ENCODE results near the gene TTLL12. TPM values are rescaled to one million over a fixed set of nuclear protein-coding genes. Genes with fewer than 3 reads are reported as not detected.
A peak's percentile ranks its signal among the peaks of the same experiment; 100 is the strongest.

The TTLL12 gene
- total and polyA plus RNA-seq, 2 donors (not counting 1 experiment from before 2014, with no cell fraction given), result 11.0 to 21.3 TPM

DNA sequence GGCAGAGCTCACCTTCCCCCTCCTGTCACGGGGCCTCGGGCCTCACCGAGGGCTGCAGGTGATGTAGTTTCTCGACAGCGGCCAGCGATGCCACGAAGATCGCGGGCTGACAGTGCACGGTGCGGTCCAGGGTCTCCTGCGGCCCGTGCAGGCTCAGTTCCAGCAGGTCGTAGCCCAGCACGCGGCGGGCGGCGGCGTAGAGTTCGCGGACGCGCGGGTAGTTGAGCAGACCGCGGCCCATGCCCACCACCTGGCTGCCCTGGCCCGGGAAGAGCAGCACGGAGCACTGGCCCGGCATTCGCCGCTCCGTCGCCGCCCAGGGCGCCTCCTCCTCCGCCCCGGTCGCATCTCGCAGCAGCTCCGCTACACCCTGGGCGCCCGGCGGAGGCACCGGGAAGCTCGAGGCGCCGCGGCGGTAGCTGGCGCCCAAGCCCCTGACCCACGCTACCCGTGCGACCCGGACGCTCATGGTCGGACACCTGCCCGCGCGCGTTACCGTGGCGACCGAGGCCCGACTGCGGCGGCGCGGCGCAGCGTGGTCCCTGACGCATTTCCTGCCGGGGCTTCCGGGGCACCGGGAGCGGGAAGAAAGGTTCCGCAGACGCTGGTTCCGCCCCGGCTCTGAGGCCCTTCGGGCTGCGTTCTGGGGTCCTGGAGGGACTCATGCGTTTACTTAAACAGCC, 43.9 kb downstream of the TTLL12 start, which contains the start of gene MCAT:
TSS of gene MCAT (minus strand) at position 519 of the 683 bp plus-strand sequence. CDS start at position 469, 50 bp downstream.
- Mint-ChIP-seq H3K4me1 (peaks cover 33% of the 10 kb centered on the region), H3K9me3 (ENCODE audit: insufficient read depth) (no peaks in the 10 kb centered on the region), H3K4me3 (peak within 1 kb of the TSS; percentile 91), H3K27ac (peak within 1 kb of the TSS; percentile 96), H3K27me3 (no peaks in the 10 kb centered on the region)
- TF ChIP-seq, protein P1, sequence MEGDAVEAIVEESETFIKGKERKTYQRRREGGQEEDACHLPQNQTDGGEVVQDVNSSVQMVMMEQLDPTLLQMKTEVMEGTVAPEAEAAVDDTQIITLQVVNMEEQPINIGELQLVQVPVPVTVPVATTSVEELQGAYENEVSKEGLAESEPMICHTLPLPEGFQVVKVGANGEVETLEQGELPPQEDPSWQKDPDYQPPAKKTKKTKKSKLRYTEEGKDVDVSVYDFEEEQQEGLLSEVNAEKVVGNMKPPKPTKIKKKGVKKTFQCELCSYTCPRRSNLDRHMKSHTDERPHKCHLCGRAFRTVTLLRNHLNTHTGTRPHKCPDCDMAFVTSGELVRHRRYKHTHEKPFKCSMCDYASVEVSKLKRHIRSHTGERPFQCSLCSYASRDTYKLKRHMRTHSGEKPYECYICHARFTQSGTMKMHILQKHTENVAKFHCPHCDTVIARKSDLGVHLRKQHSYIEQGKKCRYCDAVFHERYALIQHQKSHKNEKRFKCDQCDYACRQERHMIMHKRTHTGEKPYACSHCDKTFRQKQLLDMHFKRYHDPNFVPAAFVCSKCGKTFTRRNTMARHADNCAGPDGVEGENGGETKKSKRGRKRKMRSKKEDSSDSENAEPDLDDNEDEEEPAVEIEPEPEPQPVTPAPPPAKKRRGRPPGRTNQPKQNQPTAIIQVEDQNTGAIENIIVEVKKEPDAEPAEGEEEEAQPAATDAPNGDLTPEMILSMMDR (IDR thresholded peaks at IDR 0.05), result no peak
- no peak for TF ChIP-seq EZH2 (IDR thresholded peaks at IDR 0.05; ENCODE audit: borderline replicate concordance, insufficient read depth, low read depth, low read length, poor library complexity, severe bottlenecking)
- ChIA-PET POLR2A (interaction anchor here (0.7 to 1.3 kb wide), 4 partner anchors 9 to 528 kb away, joined by 3 to 5 read pairs (median 3); partner anchors contain the start of gene POLDIP3), CTCF (interaction anchor here (2.1 kb wide), 1 partner anchor 10 kb away, joined by 5 read pairs; no protein-coding TSS in a partner anchor)
- Histone ChIP-seq H2AFZ (ENCODE audit: insufficient read depth, low read depth, low read length, poor library complexity, severe bottlenecking) (peak within 1 kb of the TSS; percentile 82), H3K9me3 (ENCODE audit: control extremely low read depth in 1 of 3, control insufficient read depth in 2 of 3, insufficient read depth in 1 of 3, low read length in 2 of 3) (no peaks in the 10 kb centered on the region), H3K27ac (ENCODE audit: low read length in 2 of 2) (peak within 1 kb of the TSS; percentile 71 to 92), H3K9ac (ENCODE audit: low read length) (peak within 1 kb of the TSS; percentile 79), H3K4me1 (ENCODE audit: control insufficient read depth in 2 of 2, insufficient read depth in 2 of 2, low read length in 2 of 2) (peaks cover 26 to 41% of the 10 kb centered on the region in 2 donors), H3K4me2 (replicated peaks; ENCODE audit: low read depth, low read length, poor library complexity, severe bottlenecking) (peak within 1 kb of the TSS; percentile 93), H3K27me3 (replicated peaks in 1 of 4; ENCODE audit: control extremely low read depth in 1 of 4, control insufficient read depth in 3 of 4, insufficient read depth in 4 of 4, low read length in 3 of 4) (no peaks in the 10 kb centered on the region), H3K79me2 (ENCODE audit: control insufficient read depth, insufficient read depth, low read length) (peaks cover 11% of the 10 kb centered on the region), H3K4me3 (ENCODE audit: control extremely low read depth in 1 of 5, extremely low read depth in 1 of 5, insufficient read depth in 1 of 5, low read depth in 2 of 5, low read length in 4 of 5) (peak within 1 kb of the TSS; percentile 22 to 81 (median 64)), H4K20me1 (ENCODE audit: control insufficient read depth, insufficient read depth, low read length, poor library complexity, severe bottlenecking) (no peaks in the 10 kb centered on the region), H3K36me3 (replicated peaks in 1 of 2; ENCODE audit: control extremely low read depth in 1 of 2, control insufficient read depth in 1 of 2, extremely low read depth in 1 of 2, insufficient read depth in 2 of 2, low read length in 1 of 2) (peaks cover 0 to under 1% of the 10 kb centered on the region in 2 experiments)
- ATAC-seq (ENCODE audit: low read depth) (peak; percentile 85), DNase-seq (peak; percentile 88)
- WGBS (ENCODE audit: insufficient coverage), result under 1% methylated on average over 83 of the region's 83 CpGs
- intact Hi-C loops (cut with micrococcal nuclease), result no loop called here

DNA sequence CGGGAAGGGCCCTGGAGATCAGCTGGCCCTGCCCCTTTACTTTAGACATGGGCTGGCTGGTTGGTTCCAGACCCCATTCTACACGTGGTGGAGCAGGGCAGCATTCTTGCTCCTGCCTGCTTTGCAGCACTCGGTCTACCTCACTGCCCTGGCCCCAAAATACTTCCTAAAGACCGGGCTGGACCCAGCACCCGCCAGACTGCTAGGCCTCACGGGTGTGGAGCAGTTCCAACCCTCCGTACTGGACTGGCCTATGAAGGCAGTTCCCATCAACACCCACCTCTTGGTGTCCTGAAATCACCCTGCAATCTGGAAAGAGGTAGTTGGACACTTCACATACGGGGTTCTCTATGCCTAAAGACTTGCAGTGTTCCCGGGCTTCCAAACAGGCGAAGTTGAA, 50.1 kb downstream of the TTLL12 start:
- no peak for ATAC-seq (ENCODE audit: low read depth)
- H2AFZ ChIP-seq (ENCODE audit: insufficient read depth, low read depth, low read length, poor library complexity, severe bottlenecking), result no peak overlapping the region
- H3K4me1 Mint-ChIP-seq, result peaks cover 10% of the 10 kb centered on the region

More for the DNA sequence above, 50.1 kb downstream of the TTLL12 start:
- TF ChIP-seq, protein P1 (IDR thresholded peaks at IDR 0.05), result no peak
- no peak for TF ChIP-seq EZH2 (IDR thresholded peaks at IDR 0.05; ENCODE audit: borderline replicate concordance, insufficient read depth, low read depth, low read length, poor library complexity, severe bottlenecking)
- H3K27me3 ChIP-seq (replicated peaks in 1 of 4; ENCODE audit: control extremely low read depth in 1 of 4, control insufficient read depth in 3 of 4, insufficient read depth in 4 of 4, low read length in 3 of 4), result no peaks in the 10 kb centered on the region
- no peak overlapping the region for H3K4me3 Mint-ChIP-seq
- 85% methylated on average over 7 of the region's 10 CpGs for WGBS (ENCODE audit: insufficient coverage)
- CTCF ChIA-PET, result interaction anchor here (0.6 to 3.5 kb wide), 11 partner anchors 10 to 357 kb away, joined by 3 to 14 read pairs (median 5); partner anchors contain the start of genes BIK and TSPO
- H3K4me2 ChIP-seq (replicated peaks; ENCODE audit: low read depth, low read length, poor library complexity, severe bottlenecking), result no peak overlapping the region
- peaks cover 17% of the 10 kb centered on the region for H4K20me1 ChIP-seq (ENCODE audit: control insufficient read depth, insufficient read depth, low read length, poor library complexity, severe bottlenecking)
- no peak overlapping the region for H3K27ac Mint-ChIP-seq
- peaks cover 12% of the 10 kb centered on the region for H3K79me2 ChIP-seq (ENCODE audit: control insufficient read depth, insufficient read depth, low read length)
- H3K36me3 ChIP-seq (replicated peaks in 1 of 2; ENCODE audit: control extremely low read depth in 1 of 2, control insufficient read depth in 1 of 2, extremely low read depth in 1 of 2, insufficient read depth in 2 of 2, low read length in 1 of 2), result peaks cover 9 to 35% of the 10 kb centered on the region in 2 experiments
- no peak overlapping the region for H3K9ac ChIP-seq (ENCODE audit: low read length)
- no peaks in the 10 kb centered on the region for H3K27me3 Mint-ChIP-seq
- peaks cover 0 to 12% of the 10 kb centered on the region in 2 donors for H3K4me1 ChIP-seq (ENCODE audit: control insufficient read depth in 2 of 2, insufficient read depth in 2 of 2, low read length in 2 of 2)
- H3K9me3 Mint-ChIP-seq (ENCODE audit: insufficient read depth), result no peaks in the 10 kb centered on the region
- no peak overlapping the region for H3K4me3 ChIP-seq (ENCODE audit: control extremely low read depth in 1 of 5, extremely low read depth in 1 of 5, insufficient read depth in 1 of 5, low read depth in 2 of 5, low read length in 4 of 5)
- intact Hi-C loops (cut with micrococcal nuclease), result loop anchor here (2.0 to 10.0 kb wide), 2 partner anchors 26 to 272 kb away; partner anchors contain the start of gene BIK
- no peak overlapping the region for H3K27ac ChIP-seq (ENCODE audit: low read length in 2 of 2)
- DNase-seq, result no peak
- POLR2A ChIA-PET, result no interaction called here
- H3K9me3 ChIP-seq (ENCODE audit: control extremely low read depth in 1 of 3, control insufficient read depth in 2 of 3, insufficient read depth in 1 of 3, low read length in 2 of 3), result peaks cover 0 to 6% (median 0%) of the 10 kb centered on the region in 3 donors

Measured in B cell (primary cell).